Thoracic aorta endothelial cell (primary cell): Measurements from ENCODE around the gene APOL4. TPM values are rescaled to one million over a fixed set of nuclear protein-coding genes. Genes with fewer than 3 reads are reported as not detected.

Experiments used
- total RNA-seq: library from RNA; depleted of rRNA; stranded (reverse); fragments of >200 nt; gene quantifications from 2 replicates; pipeline ENCODE4 v1.2.3, GENCODE V29; 2012

The APOL4 gene
- total RNA-seq, result 1.1 and 1.3 TPM in 2 replicates

GRCh38 chr22:36201630-36202319 lies at the start of gene APOL4:
Gene APOL4, minus strand, starts transcription at chr22:36201809. Its CDS starts 75 bp downstream, at chr22:36201734.

GRCh38 chr22:36239401-36240171 lies 38.0 kb upstream of the APOL4 start, which contains the start of gene APOL2:
Gene APOL2, minus strand, starts transcription at chr22:36239527. Its CDS starts 6,365 bp downstream, at chr22:36233162.

GRCh38 chr22:36160499-36160942 lies 41.1 kb downstream of the APOL4 start, which contains the start of gene APOL3:
Gene APOL3, minus strand, starts transcription at chr22:36160755. Its CDS starts 11,700 bp downstream, at chr22:36149055.

Other genes with a start within 250 kb of the APOL4 start
- gene RBFOX2, start 173.0 kb downstream of the APOL4 start, total RNA-seq, result 160 and 181 TPM in 2 replicates
- gene APOL3, start 41.1 kb downstream of the APOL4 start, total RNA-seq, result 19.9 and 35.8 TPM in 2 replicates
- 31.0 and 43.4 TPM in 2 replicates for gene APOL2, start 37.7 kb upstream of the APOL4 start, total RNA-seq
- 8.5 and 17.2 TPM in 2 replicates for gene APOL1, start 51.3 kb upstream of the APOL4 start, total RNA-seq
- gene MYH9, start 186.2 kb upstream of the APOL4 start, total RNA-seq, result 1,025 and 1,210 TPM in 2 replicates